ENCODE measurements around the gene LYSMD4.

GRCh38 chr15:99727330-99727729 is 5.9 kb downstream of the LYSMD4 start:
- TF ChIP-seq CTCF (IDR thresholded peaks at IDR 0.05) (no peak), POLR2A (IDR thresholded peaks at IDR 0.05) (no peak), POLR2AphosphoS5 (IDR thresholded peaks at IDR 0.05) (no peak), EP300 (IDR thresholded peaks at IDR 0.05) (no peak)

Data from upper lobe of left lung (tissue), 4 donors.